ENCODE data around the gene STOML1. TPM values are rescaled to one million over a fixed set of nuclear protein-coding genes. Genes with fewer than 3 reads are reported as not detected.

The STOML1 gene
- total and polyA plus RNA-seq, 9 of the 15 experiments (the other 6 are each of a cell fraction or from before 2014, with no cell fraction given) = 0.25 to 9.7 (median 4.6) TPM

DNA sequence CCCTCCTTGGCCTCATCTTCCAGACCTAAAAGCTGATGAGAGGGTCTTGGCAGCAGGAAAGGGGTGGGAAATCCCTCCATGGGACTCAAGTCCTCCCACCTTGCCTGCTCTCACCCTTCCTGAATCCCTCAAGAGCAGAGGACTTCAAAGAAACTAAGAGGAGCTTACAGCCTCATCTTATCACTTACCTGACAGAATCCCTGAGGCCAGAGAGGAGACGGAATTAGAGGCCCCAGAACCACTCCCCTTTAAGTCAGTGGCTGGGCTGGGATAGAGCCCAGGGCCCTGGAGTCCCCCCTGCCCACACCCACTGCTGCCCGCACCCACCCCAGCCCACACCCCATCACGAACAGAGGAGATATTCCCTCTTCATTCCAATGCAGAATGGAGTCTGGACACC lies 50.6 kb downstream of the STOML1 start:
- no peak overlapping the region for H2AFZ ChIP-seq (ENCODE audit: low read depth, low read length)
- ChIA-PET POLR2A (interaction anchor here (0.7 kb wide), 1 partner anchor 40 kb away, joined by 4 read pairs; no protein-coding TSS in a partner anchor), CTCF (ENCODE audit: low intra/inter-chr PET ratio) (no interaction called here)
- no peak overlapping the region for H3K4me2 ChIP-seq (ENCODE audit: insufficient read depth, low read length)
- no peak for FAIRE-seq
- H3K27ac ChIP-seq (ENCODE audit: extremely low read depth, low read depth, low read length) = no peak overlapping the region
- no peaks in the 10 kb centered on the region for H3K36me3 ChIP-seq (ENCODE audit: control insufficient read depth, insufficient read depth, low read length)
- peaks cover 9 to 55% of the 10 kb centered on the region in 2 experiments; a peak in 4 of 5 replicates for H3K27me3 ChIP-seq (ENCODE audit: control insufficient read depth in 2 of 2, insufficient read depth in 2 of 2, low read length in 2 of 2)
- no peak overlapping the region for H3K4me3 ChIP-seq
- no peaks in the 10 kb centered on the region for H3K9me3 ChIP-seq (replicated peaks; ENCODE audit: control insufficient read depth, insufficient read depth, low read depth, low read length)
- H3K9ac ChIP-seq (ENCODE audit: insufficient read depth in 1 of 2, low read depth in 2 of 2, low read length in 2 of 2) = no peak overlapping the region
- intact Hi-C loops (cut with micrococcal nuclease) (no loop called here), in situ Hi-C loops (cut with MboI) (no loop called here)
- no peaks in the 10 kb centered on the region for H3K9me1 ChIP-seq (ENCODE audit: control insufficient read depth, insufficient read depth, low read length)
- H3K4me1 ChIP-seq (replicated peaks in 1 of 2; ENCODE audit: control insufficient read depth in 2 of 2, insufficient read depth in 2 of 2, low read length in 2 of 2) = no peaks in the 10 kb centered on the region
- H3K79me2 ChIP-seq (ENCODE audit: control insufficient read depth, insufficient read depth, low read length) = no peaks in the 10 kb centered on the region
- ATAC-seq = no peak
- BruUV-seq (replicated peaks) = no TSS peak
- WGBS (ENCODE audit: insufficient coverage, low coverage, missing lambda C conversion rate) = 0% methylated on average over 3 of the region's 3 CpGs
- no peak for DNase-seq (ENCODE audit: extremely low read depth in 1 of 4, low spot score in 3 of 4)
- peaks cover 12% of the 10 kb centered on the region; the same call in 1 of the 2 replicates for H4K20me1 ChIP-seq (replicated peaks; ENCODE audit: control insufficient read depth, insufficient read depth, low read length)
- TF ChIP-seq, protein P1, sequence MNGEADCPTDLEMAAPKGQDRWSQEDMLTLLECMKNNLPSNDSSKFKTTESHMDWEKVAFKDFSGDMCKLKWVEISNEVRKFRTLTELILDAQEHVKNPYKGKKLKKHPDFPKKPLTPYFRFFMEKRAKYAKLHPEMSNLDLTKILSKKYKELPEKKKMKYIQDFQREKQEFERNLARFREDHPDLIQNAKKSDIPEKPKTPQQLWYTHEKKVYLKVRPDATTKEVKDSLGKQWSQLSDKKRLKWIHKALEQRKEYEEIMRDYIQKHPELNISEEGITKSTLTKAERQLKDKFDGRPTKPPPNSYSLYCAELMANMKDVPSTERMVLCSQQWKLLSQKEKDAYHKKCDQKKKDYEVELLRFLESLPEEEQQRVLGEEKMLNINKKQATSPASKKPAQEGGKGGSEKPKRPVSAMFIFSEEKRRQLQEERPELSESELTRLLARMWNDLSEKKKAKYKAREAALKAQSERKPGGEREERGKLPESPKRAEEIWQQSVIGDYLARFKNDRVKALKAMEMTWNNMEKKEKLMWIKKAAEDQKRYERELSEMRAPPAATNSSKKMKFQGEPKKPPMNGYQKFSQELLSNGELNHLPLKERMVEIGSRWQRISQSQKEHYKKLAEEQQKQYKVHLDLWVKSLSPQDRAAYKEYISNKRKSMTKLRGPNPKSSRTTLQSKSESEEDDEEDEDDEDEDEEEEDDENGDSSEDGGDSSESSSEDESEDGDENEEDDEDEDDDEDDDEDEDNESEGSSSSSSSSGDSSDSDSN (IDR thresholded peaks at IDR 0.05; ENCODE audit: borderline replicate concordance in 1 of 2, low read depth in 2 of 2, low read length in 2 of 2) = no peak
- TF ChIP-seq HINFP (tag; conservative IDR thresholded peaks at IDR 0.05; ENCODE audit: low read depth) = no peak
- TF ChIP-seq, protein P2, sequence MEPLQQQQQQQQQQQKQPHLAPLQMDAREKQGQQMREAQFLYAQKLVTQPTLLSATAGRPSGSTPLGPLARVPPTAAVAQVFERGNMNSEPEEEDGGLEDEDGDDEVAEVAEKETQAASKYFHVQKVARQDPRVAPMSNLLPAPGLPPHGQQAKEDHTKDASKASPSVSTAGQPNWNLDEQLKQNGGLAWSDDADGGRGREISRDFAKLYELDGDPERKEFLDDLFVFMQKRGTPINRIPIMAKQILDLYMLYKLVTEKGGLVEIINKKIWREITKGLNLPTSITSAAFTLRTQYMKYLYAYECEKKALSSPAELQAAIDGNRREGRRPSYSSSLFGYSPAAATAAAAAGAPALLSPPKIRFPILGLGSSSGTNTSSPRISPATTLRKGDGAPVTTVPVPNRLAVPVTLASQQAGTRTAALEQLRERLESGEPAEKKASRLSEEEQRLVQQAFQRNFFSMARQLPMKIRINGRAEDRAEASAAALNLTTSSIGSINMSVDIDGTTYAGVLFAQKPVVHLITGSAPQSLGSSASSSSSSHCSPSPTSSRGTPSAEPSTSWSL (CRISPR knock-in tag; IDR thresholded peaks at IDR 0.05; ENCODE audit: borderline replicate concordance) = no peak
- no peak for TF ChIP-seq ZNF436 (CRISPR knock-in tag; IDR thresholded peaks at IDR 0.05)
- TF ChIP-seq PHF21A (IDR thresholded peaks at IDR 0.05; ENCODE audit: borderline replicate concordance, low read depth) = no peak
- TF ChIP-seq HNRNPUL1 (IDR thresholded peaks at IDR 0.05; ENCODE audit: low read length) = no peak
- TF ChIP-seq NFATC3 (IDR thresholded peaks at IDR 0.05) = no peak
- TF ChIP-seq, protein P3, sequence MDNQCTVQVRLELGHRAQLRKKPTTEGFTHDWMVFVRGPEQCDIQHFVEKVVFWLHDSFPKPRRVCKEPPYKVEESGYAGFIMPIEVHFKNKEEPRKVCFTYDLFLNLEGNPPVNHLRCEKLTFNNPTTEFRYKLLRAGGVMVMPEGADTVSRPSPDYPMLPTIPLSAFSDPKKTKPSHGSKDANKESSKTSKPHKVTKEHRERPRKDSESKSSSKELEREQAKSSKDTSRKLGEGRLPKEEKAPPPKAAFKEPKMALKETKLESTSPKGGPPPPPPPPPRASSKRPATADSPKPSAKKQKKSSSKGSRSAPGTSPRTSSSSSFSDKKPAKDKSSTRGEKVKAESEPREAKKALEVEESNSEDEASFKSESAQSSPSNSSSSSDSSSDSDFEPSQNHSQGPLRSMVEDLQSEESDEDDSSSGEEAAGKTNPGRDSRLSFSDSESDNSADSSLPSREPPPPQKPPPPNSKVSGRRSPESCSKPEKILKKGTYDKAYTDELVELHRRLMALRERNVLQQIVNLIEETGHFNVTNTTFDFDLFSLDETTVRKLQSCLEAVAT (IDR thresholded peaks at IDR 0.05) = no peak
- no peak for TF ChIP-seq MCM2 (IDR thresholded peaks at IDR 0.05; ENCODE audit: low read depth)
- TF ChIP-seq, protein P4, sequence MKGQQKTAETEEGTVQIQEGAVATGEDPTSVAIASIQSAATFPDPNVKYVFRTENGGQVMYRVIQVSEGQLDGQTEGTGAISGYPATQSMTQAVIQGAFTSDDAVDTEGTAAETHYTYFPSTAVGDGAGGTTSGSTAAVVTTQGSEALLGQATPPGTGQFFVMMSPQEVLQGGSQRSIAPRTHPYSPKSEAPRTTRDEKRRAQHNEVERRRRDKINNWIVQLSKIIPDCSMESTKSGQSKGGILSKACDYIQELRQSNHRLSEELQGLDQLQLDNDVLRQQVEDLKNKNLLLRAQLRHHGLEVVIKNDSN (CRISPR knock-in tag; IDR thresholded peaks at IDR 0.05) = no peak
- no peak for TF ChIP-seq ZBTB5 (IDR thresholded peaks at IDR 0.05)
- TF ChIP-seq PHF20 (IDR thresholded peaks at IDR 0.05; ENCODE audit: partially characterized antibody) = no peak
- TF ChIP-seq CHCHD3 (CRISPR knock-in tag; IDR thresholded peaks at IDR 0.05) = no peak
